DOHH2 (cell line): ENCODE results near the gene PLA2G2C.

ENCODE experiments used
- H3F3A ChIP-seq: fragments of 200-600 bp; sonication (generic), shearing (Covaris generic); 2 replicates; pipeline ENCODE4 v1.6.0; 2016; ENCODE audit warnings: antibody characterized with exemption, mild to moderate bottlenecking; ENCODE audit not compliant: control insufficient read depth, insufficient read depth
- H3K27ac ChIP-seq: fragments of 200-600 bp; sonication (generic); 2 replicates; pipeline ENCODE4 v1.5.1; 2014; ENCODE audit warnings: low read depth, mild to moderate bottlenecking, low read length, moderate library complexity
- H3K27me3 ChIP-seq: fragments of 200-600 bp; sonication (generic); 2 replicates; pipeline ENCODE4 v1.6.1; 2014; ENCODE audit warnings: mild to moderate bottlenecking, low read length, mixed read lengths; ENCODE audit not compliant: control insufficient read depth
- H3K36me3 ChIP-seq: fragments of 200-600 bp; sonication (generic); 2 replicates; pipeline ENCODE4 v1.6.1; 2014; ENCODE audit warnings: mild to moderate bottlenecking, low read length, moderate library complexity, mixed read lengths; ENCODE audit not compliant: control insufficient read depth
- H3K4me1 ChIP-seq: fragments of 200-600 bp; sonication (generic); 2 replicates; pipeline ENCODE4 v1.6.1; 2014; ENCODE audit warnings: mild to moderate bottlenecking, low read length, mixed read lengths; ENCODE audit not compliant: control insufficient read depth
- H3K4me2 ChIP-seq: fragments of 200-600 bp; sonication (generic); 2 replicates; pipeline ENCODE4 v1.6.0; 2014; ENCODE audit warnings: mild to moderate bottlenecking, low read length, moderate library complexity
- H3K4me3 ChIP-seq: fragments of 200-600 bp; sonication (generic); 2 replicates; pipeline ENCODE4 v1.5.1; 2014; ENCODE audit warnings: mild to moderate bottlenecking, low read length, mixed read lengths
- H3K79me2 ChIP-seq: fragments of 200-600 bp; sonication (generic); 2 replicates; pipeline ENCODE4 v1.6.1; 2014; ENCODE audit warnings: mild to moderate bottlenecking, low read length, mixed read lengths; ENCODE audit not compliant: control insufficient read depth
- H3K9me2 ChIP-seq: fragments of 200-600 bp; sonication (generic); replicated peaks from 2 replicates; pipeline ENCODE4 v1.6.1; 2014; ENCODE audit warnings: mild to moderate bottlenecking, low read length, mixed read lengths; ENCODE audit not compliant: control insufficient read depth
- H3K9me3 ChIP-seq: fragments of 200-600 bp; sonication (generic); 2 replicates; pipeline ENCODE4 v1.6.1; 2014; ENCODE audit warnings: antibody characterized with exemption, low read length, mixed read lengths; ENCODE audit not compliant: control insufficient read depth, insufficient read depth
- H4K20me1 ChIP-seq: fragments of 200-600 bp; sonication (generic); 2 replicates; pipeline ENCODE4 v1.6.0; 2014; ENCODE audit warnings: low read depth, mild to moderate bottlenecking, antibody characterized with exemption, low read length, moderate library complexity; ENCODE audit not compliant: control insufficient read depth, insufficient read depth
- EZH2phosphoT487 ChIP-seq: fragments of 200-600 bp; sonication (generic); IDR thresholded peaks from 2 replicates; pipeline ENCODE4 v1.6.1; 2017; ENCODE audit warnings: borderline replicate concordance, mild to moderate bottlenecking, antibody characterized with exemption, low read length, moderate library complexity, mixed read lengths
- TF ChIP-seq, protein P1 (sequence below): fragments of 200-600 bp; sonication (generic); IDR thresholded peaks from one replicate; pipeline ENCODE4 v1.5.1; 2014; ENCODE audit warnings: antibody characterized with exemption, mild to moderate bottlenecking, low read depth, low read length; ENCODE audit not compliant: poor library complexity, severe bottlenecking

The PLA2G2C gene

DNA sequence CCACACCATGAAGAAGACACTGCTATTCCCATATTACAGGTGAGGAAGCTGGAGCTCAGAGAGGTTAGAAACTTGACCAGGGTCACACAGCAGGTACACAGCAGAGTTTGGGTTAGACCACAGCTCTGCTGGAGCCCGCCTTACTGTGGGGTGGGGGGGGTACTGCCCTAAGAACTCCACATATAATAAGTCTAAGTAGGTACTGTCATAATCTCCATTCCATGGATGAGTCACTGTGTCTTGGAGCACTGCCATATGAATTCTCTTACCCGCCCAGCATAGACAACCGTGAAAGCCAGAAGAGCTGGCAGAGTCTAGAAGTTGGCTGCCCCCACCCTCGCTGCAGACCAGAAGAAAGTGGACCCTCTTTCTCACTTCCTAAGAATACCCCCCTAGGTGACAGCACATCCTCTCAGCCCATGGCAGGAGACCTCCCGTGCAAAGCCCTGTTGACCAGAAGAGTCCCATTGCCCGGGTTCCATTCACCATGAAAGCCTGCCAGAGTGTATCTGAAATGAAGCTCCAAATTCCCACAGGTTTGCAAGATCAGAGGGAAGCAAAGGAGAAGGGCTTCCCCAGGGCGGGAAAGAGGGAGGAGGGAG, 61.8 kb downstream of the PLA2G2C start:
- no peaks in the 10 kb centered on the region for H3K9me3 ChIP-seq
- H3K4me1 ChIP-seq, result peaks cover 4% of the 10 kb centered on the region
- H3F3A ChIP-seq, result no peaks in the 10 kb centered on the region
- peaks cover 28% of the 10 kb centered on the region for H3K27me3 ChIP-seq
- TF ChIP-seq, protein P1, sequence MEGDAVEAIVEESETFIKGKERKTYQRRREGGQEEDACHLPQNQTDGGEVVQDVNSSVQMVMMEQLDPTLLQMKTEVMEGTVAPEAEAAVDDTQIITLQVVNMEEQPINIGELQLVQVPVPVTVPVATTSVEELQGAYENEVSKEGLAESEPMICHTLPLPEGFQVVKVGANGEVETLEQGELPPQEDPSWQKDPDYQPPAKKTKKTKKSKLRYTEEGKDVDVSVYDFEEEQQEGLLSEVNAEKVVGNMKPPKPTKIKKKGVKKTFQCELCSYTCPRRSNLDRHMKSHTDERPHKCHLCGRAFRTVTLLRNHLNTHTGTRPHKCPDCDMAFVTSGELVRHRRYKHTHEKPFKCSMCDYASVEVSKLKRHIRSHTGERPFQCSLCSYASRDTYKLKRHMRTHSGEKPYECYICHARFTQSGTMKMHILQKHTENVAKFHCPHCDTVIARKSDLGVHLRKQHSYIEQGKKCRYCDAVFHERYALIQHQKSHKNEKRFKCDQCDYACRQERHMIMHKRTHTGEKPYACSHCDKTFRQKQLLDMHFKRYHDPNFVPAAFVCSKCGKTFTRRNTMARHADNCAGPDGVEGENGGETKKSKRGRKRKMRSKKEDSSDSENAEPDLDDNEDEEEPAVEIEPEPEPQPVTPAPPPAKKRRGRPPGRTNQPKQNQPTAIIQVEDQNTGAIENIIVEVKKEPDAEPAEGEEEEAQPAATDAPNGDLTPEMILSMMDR, result no peak
- no peak for TF ChIP-seq EZH2phosphoT487
- no peak overlapping the region for H3K27ac ChIP-seq
- no peak overlapping the region for H3K4me3 ChIP-seq
- H3K9me2 ChIP-seq, result no peaks in the 10 kb centered on the region
- H4K20me1 ChIP-seq, result no peaks in the 10 kb centered on the region
- no peak overlapping the region for H3K4me2 ChIP-seq
- no peaks in the 10 kb centered on the region for H3K36me3 ChIP-seq
- no peaks in the 10 kb centered on the region for H3K79me2 ChIP-seq

DNA sequence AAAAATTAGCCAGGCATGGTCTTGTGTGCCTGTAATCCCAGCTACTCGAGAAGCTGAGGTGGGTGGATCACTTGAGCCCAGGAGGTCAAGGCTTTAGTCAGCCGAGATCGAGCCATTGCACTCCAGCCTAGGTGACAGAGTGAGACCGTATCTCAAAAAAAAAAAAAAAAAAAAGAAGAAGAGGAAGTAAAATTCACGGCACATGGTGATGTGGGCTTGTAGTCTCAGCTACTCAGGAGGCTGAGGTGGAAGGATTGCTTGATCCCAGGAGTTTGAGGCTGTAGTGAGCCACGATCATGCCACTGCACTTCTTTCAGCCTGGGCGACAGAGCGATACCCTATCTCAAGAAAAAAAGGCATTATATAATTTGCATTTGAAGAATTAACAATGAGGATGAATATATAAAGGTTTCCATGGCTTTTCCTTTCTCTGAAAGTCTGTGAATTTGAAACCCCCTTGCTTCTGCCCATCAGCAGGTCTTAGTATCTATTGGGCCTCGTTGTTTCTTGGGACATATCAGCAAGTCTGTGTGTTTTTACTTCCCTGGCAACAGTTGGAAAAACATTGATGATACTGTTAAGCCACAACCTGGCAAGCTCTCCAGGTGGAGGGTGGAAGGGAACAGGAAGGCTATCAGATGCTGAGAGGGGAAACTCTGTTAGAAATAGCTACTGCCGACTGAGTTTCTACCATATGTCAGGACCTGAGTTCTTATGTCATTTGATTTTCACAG, 62.4 kb downstream of the PLA2G2C start:
- Histone ChIP-seq H4K20me1 (no peaks in the 10 kb centered on the region), H3K27ac (no peak overlapping the region), H3K27me3 (peaks cover 28% of the 10 kb centered on the region)

DNA sequence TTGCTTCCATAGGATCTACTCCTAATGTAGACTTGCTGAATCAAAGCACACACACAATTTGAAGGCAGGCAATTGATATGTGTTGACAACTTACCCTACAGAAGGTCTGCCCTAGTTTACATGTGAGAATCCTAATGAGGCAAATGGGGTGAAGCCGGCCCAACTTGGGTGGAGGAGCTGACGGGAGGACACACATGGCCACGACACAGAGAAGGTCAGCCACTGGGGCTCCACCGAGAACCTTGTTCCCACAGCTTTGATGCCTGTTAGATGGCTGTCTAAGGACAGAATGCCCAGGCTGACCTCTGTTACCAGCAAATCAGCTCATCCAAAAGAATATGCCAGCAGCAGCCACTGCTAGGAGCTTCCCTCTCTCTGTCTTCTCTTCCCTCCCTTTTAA, 65.5 kb downstream of the PLA2G2C start:
- Histone ChIP-seq H3F3A (no peaks in the 10 kb centered on the region), H3K27ac (no peak overlapping the region), H3K9me2 (no peaks in the 10 kb centered on the region), H3K4me1 (peaks cover 8% of the 10 kb centered on the region), H3K36me3 (no peaks in the 10 kb centered on the region), H3K4me2 (no peak overlapping the region), H3K4me3 (no peak overlapping the region), H3K9me3 (no peaks in the 10 kb centered on the region), H4K20me1 (no peaks in the 10 kb centered on the region), H3K79me2 (no peaks in the 10 kb centered on the region), H3K27me3 (peaks cover 21% of the 10 kb centered on the region)
- TF ChIP-seq, protein P1, result no peak
- no peak for TF ChIP-seq EZH2phosphoT487

More for the DNA sequence above, 62.4 kb downstream of the PLA2G2C start:
- Histone ChIP-seq H3K4me1 (peaks cover 8% of the 10 kb centered on the region), H3K4me3 (no peak overlapping the region), H3K9me2 (no peaks in the 10 kb centered on the region), H3F3A (no peaks in the 10 kb centered on the region), H3K79me2 (no peaks in the 10 kb centered on the region), H3K9me3 (no peaks in the 10 kb centered on the region), H3K36me3 (no peaks in the 10 kb centered on the region), H3K4me2 (no peak overlapping the region)
- TF ChIP-seq, protein P1, result no peak
- no peak for TF ChIP-seq EZH2phosphoT487
